NCI-H510A treated with DMSO at 0.1 percent for 48 hours (cell line): Measurements from ENCODE around the gene SPRN.
"Not testable (repeated sequence)": the region's sequence is repeated elsewhere in the genome, so short reads cannot be mapped to it uniquely, and the experiment has no call there.

ENCODE experiments used
- DNase-seq: peaks from one replicate; lab custom pipeline; 2025; lab: John Stamatoyannopoulos, UW

The SPRN gene

GRCh38 chr10:133439517-133440461 lies 15.4 kb upstream of the SPRN start:
- no peak for DNase-seq

GRCh38 chr10:133438711-133439273 lies 14.4 kb upstream of the SPRN start:
- DNase-seq, result no peak

GRCh38 chr10:133432789-133433188 lies 8.4 kb upstream of the SPRN start:
- DNase-seq, result not testable (repeated sequence)

- DNase-seq, result not testable (repeated sequence)
These were observed 7.6 kb upstream of the SPRN start for GRCh38 chr10:133431888-133432613.

- not testable (repeated sequence) for DNase-seq
These were observed 5.1 kb upstream of the SPRN start for GRCh38 chr10:133429571-133429970.

GRCh38 chr10:133424102-133424501 lies 323 bp downstream of the SPRN start:
- DNase-seq, result not testable (repeated sequence)

- no peak for DNase-seq
These were observed 1.3 kb downstream of the SPRN start for GRCh38 chr10:133422807-133423771.

GRCh38 chr10:133422223-133422806 lies 2.1 kb downstream of the SPRN start:
- no peak for DNase-seq

GRCh38 chr10:133421336-133422222 lies 2.8 kb downstream of the SPRN start:
- no peak for DNase-seq

GRCh38 chr10:133420579-133420978 lies 3.8 kb downstream of the SPRN start:
- DNase-seq, result no peak

GRCh38 chr10:133420028-133420427 lies 4.4 kb downstream of the SPRN start:
- no peak for DNase-seq

GRCh38 chr10:133419211-133419950 lies 5.0 kb downstream of the SPRN start:
- DNase-seq, result no peak

- DNase-seq, result no peak
These were observed 6.0 kb downstream of the SPRN start for GRCh38 chr10:133418289-133418993.

GRCh38 chr10:133415752-133416151 lies 8.7 kb downstream of the SPRN start:
- DNase-seq, result no peak

GRCh38 chr10:133414401-133414800 lies 10.0 kb downstream of the SPRN start:
- not testable (repeated sequence) for DNase-seq

GRCh38 chr10:133412381-133412711 lies 12.1 kb downstream of the SPRN start:
- DNase-seq, result no peak

- no peak for DNase-seq
These were observed 12.7 kb downstream of the SPRN start for GRCh38 chr10:133411523-133412380.
